Cardiac muscle cell (in vitro differentiated cells and primary cell): ENCODE data around the gene RASSF7. TPM values are rescaled to one million over a fixed set of nuclear protein-coding genes. Genes with fewer than 3 reads are reported as not detected.

Experiments used
- DNase-seq, 2 donors: peaks; one replicate each; pipeline versions ENCODE4 v3.0.0 to v3.0.0-alpha.2; 2010 to 2017; ENCODE audit warnings: low read depth in 1 of 2, low spot score in 1 of 2
- H3K27ac ChIP-seq: fragments of 200-600 bp; sonication (generic); 2 replicates; pipeline ENCODE4 v1.5.1; 2016
- H3K27me3 ChIP-seq: fragments of 200-600 bp; sonication (generic); 2 replicates; pipeline ENCODE4 v1.6.0; 2016; ENCODE audit warnings: control low read depth
- H3K36me3 ChIP-seq: fragments of 200-600 bp; sonication (generic); 2 replicates; pipeline ENCODE4 v1.5.1; 2016; ENCODE audit warnings: control low read depth
- H3K4me1 ChIP-seq: fragments of 200-600 bp; sonication (generic); 2 replicates; pipeline ENCODE4 v1.8.1; 2017; ENCODE audit warnings: low read depth, mild to moderate bottlenecking, mixed run types
- H3K4me3 ChIP-seq: fragments of 200-600 bp; sonication (generic); 2 replicates; pipeline ENCODE4 v1.5.1; 2016; ENCODE audit warnings: mild to moderate bottlenecking
- H3K9me3 ChIP-seq: fragments of 200-600 bp; sonication (generic); 2 replicates; pipeline ENCODE4 v1.5.1; 2017; ENCODE audit warnings: low read depth, mild to moderate bottlenecking, control low read depth
- CTCF ChIP-seq: IDR thresholded peaks from 2 replicates; pipeline ENCODE4 v1.5.1; 2012; ENCODE audit warnings: low read depth, mild to moderate bottlenecking, low read length
- polyA plus RNA-seq: library from polyadenylated mRNA; unstranded; fragments of >200 nt; fragmentation: Nextera tagmentation; extraction: Ambion mirVana; gene quantifications from 2 replicates; pipeline ENCODE4 v1.2.1, GENCODE V29; 2016
- total RNA-seq: library from RNA; depleted of rRNA; stranded (reverse); fragments of >200 nt; gene quantifications from 2 replicates; pipeline ENCODE4 v1.2.3, GENCODE V29; 2016

Gene RASSF7
- total and polyA plus RNA-seq, 2 experiments from 2014 or later = 49.5 to 66.7 TPM

- H3K36me3 ChIP-seq = no peaks in the 10 kb centered on the region
- peaks cover 39% of the 10 kb centered on the region for H3K27me3 ChIP-seq
- no peak overlapping the region for H3K4me3 ChIP-seq
- TF ChIP-seq CTCF = no peak
- H3K9me3 ChIP-seq = no peaks in the 10 kb centered on the region
- H3K27ac ChIP-seq = no peak overlapping the region
- peaks cover 11% of the 10 kb centered on the region for H3K4me1 ChIP-seq
- no peak for DNase-seq
Measured at GRCh38 chr11:556662-557256, 4.0 kb upstream of the RASSF7 start.

GRCh38 chr11:557328-558132 lies 3.2 kb upstream of the RASSF7 start:
- no peak overlapping the region for H3K27ac ChIP-seq
- no peak for DNase-seq
- peaks cover 39% of the 10 kb centered on the region for H3K27me3 ChIP-seq
- H3K36me3 ChIP-seq = no peaks in the 10 kb centered on the region
- H3K4me1 ChIP-seq = peaks cover 11% of the 10 kb centered on the region
- TF ChIP-seq CTCF = no peak
- no peak overlapping the region for H3K4me3 ChIP-seq
- H3K9me3 ChIP-seq = no peaks in the 10 kb centered on the region

- peaks cover 39% of the 10 kb centered on the region for H3K27me3 ChIP-seq
- no peak for DNase-seq
- TF ChIP-seq CTCF = no peak
Measured at GRCh38 chr11:558503-558902, 2.3 kb upstream of the RASSF7 start.

DNA sequence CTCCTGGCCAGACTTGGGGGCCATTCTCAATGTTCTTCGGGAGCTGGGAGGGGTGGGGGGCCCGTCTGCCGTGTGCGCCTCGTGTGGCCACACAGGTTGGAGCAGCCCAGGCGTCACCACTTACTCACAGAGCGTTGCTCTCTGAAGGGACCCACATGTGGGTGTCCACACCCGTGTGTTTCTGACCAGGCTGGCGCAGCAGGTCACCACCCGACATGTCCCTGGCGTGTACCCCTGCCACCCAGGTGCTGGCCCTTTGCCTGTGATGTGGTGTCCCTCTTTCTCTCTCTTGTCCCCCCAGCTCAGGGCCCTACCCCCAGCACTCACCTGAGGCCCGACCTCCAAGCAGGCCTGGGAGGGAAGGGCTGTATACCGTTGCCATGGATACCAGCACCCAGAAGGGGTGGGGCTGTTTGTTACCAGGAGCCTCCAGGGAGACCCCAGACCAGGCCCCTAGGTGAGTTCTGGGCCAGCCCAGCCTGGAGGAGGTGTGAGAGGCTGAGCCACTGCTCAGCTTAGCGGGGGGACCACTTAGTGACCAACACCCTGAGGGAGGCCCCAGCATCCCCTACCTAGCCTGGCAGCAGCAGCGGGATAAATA lies 1.6 kb upstream of the RASSF7 start:
- peaks cover 39% of the 10 kb centered on the region for H3K27me3 ChIP-seq

More at GRCh38 chr11:558503-558902, 2.3 kb upstream of the RASSF7 start:
- H3K36me3 ChIP-seq = no peaks in the 10 kb centered on the region
- no peaks in the 10 kb centered on the region for H3K9me3 ChIP-seq
- H3K4me3 ChIP-seq = no peak overlapping the region
- peaks cover 11% of the 10 kb centered on the region for H3K4me1 ChIP-seq
- H3K27ac ChIP-seq = no peak overlapping the region

More for the DNA sequence above, 1.6 kb upstream of the RASSF7 start:
- Histone ChIP-seq H3K9me3 (no peaks in the 10 kb centered on the region), H3K27ac (no peak overlapping the region), H3K4me1 (peaks cover 10% of the 10 kb centered on the region), H3K4me3 (no peak overlapping the region), H3K36me3 (no peaks in the 10 kb centered on the region)
- no peak for TF ChIP-seq CTCF
- no peak for DNase-seq
